GM19099 (cell line): ENCODE measurements around the gene AK4.

Experiments used
- POLR2A ChIP-seq: IDR thresholded peaks from 3 replicates; pipeline ENCODE4 v1.6.1; 2011; ENCODE audit warnings: low read depth; ENCODE audit not compliant: insufficient read length; ENCODE audit errors: extremely low read depth

Gene AK4

DNA sequence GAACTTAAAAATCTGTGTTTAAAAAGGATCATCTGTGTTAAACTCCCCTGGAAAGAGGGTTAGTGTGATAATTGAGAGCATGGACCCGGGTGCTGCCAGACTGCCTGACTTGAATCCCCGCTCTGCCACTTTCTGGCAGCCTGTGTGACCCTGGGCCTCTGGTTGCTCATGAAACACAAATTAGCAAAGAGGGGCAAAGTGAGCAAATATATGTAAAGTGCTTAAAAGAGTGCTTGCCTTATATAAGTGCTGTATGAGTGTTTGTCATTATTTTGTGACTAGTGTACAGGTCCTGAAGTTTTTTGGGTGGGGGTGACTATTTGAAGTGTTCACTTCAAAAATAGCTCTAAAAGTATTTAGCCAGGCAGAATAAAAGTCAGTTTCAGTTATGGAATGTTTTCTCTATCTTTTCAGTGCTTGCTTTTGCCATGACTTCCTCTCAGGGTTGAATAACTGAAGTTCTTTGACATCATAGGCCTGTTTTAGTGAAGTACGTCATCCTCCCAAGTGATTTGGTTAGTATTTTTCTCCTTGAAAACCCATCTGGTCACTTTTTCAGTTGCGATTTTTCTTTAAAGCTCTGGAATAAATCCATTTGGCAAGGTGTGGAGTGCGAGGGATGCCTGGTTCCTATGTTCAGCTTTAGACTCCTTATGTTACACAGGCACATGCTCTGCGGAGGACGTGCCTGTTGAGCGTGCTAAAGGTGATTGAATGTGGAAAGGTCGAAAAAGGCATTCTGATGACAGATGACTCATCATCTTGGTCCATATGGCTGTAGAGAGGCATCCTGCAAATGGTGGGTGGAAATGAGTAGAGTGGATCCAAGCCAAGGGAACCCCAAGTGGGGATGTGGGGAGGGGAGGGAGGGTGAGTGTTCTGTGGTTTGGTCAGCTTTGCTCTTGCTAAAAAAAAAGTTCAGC lies 47.8 kb downstream of the AK4 start:
- no peak for TF ChIP-seq POLR2A

DNA sequence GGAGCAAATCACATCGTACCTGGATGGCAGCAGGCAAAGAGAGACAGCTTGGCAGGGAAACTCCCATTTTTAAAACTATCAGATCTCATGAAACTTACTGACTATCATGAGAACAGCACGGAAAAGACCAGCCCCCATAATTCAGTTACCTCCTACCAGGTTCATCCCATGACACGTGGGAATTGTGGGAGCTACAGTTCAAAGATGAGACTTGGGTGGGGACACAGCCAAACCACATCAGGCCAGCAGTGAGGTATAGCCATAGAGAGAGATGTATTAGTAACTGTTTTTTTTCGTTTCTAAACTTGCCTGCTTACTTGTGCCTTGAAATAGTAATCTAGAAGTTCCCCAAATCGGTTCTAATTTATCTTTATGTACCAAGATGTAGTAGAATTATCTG lies 48.9 kb downstream of the AK4 start:
- no peak for TF ChIP-seq POLR2A

DNA sequence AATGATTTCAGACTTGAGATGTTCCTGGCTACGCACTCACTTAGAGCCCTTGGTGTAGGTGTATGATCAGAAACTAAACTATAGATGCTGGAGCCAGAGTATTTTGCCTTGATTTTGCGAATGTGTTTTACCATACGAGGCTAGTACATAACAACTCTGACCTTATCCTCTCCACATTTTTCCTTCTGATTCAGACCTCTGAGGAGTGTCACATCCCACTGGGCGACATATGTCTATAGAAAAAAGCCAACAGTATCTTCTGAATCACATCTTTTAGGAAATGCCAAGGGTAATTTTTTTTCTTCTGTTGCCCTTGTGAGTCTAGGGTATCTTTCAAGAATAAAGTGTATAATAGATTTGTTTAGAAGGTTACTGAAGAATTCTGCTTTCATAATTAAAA lies 49.6 kb downstream of the AK4 start:
- no peak for TF ChIP-seq POLR2A

DNA sequence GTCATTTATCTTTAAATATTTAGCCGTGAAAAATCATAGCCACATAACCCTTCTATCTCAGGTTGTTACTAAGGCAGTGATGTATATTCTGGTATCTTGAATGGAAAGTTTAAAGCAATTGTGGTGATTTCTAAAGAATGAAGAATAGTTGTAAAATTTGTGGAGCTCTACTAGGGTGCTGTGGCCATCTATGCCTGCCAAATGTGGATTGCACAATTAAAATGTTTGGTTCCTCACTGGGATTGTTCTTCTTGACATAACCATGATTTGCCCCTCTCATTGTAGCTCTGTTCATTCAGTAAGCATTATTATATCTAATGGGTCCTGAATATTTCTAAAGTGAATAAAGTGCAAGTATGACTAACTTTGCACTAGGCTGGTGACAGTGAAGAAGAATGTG lies 50.1 kb downstream of the AK4 start:
- no peak for TF ChIP-seq POLR2A

DNA sequence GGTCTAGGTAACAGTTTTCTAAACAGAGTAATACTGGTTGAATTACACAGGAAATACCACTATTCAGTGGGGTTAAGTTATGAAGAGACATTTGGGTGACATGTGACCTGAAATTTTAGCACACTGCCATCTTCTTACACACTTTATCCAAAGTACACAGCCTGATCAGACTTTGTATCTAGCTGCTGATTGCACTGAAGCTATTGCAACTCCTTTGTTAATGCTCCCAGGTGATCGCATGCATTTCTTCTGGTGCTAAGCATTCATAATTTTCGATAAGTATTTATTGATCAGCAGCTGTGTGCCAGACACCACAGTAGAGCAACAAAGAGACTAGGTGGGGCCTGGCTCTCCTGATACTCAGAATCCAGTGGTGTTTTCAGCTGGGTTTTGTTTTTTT lies 52.4 kb downstream of the AK4 start:
- TF ChIP-seq POLR2A, result no peak

DNA sequence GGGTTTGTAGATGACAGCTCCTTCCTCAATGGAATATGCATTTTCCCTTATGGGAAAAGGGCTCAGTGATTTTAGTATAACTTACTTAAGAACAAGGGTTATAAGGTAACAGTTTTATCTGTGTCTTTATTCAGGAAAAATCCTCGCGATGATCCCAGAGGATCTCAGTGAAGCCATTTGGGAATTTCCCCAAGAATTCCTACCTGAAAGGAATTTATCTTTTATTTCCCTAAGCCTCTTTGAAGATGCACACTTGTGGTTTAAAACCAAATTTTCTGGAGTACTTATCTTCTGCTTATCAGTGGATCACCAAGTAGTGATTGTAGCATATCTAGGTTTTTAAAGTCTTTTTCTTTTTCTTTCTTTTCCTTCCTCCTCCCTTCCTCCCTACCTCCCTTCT lies 58.8 kb downstream of the AK4 start:
- no peak for TF ChIP-seq POLR2A

DNA sequence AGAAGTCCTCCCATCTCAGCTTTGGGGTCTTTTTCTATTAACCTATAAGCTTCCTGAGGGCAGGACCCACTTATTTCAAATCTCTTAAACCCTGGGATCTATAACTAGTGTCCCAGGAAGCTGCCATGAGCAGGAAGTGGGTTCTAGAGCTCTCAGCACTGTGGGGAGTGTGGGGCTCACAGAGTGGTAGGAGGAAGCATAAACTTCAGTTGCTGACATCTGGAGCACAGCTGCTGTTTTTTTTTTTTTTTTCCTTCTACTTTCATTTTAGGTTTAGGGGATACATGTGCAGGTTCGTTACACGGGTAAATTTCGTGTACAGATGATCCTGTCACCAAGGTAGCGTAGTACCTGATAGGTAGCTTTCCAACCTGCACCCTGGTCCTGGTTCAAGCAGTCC lies 59.3 kb downstream of the AK4 start:
- no peak for TF ChIP-seq POLR2A

DNA sequence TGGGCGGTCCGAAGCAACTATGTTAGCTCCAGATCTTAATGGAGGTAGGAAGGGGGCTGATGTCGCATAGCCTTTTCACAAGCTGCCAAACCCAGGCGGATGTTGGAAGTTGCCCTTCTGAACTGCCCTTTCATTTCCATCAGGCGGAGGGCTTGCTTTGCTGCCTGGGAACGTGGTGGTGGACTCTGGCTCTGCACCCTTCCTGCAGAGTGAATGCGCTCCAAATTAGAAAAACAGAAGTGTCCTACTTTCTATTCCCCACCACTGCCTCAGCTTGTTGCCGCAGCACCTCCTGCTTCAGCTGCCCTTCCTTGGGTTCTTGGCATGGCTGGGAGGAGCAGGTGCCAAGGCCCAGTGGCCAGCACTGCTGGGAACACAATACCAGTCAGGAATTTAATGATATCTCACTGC lies 60.6 kb downstream of the AK4 start:
- no peak for TF ChIP-seq POLR2A

DNA sequence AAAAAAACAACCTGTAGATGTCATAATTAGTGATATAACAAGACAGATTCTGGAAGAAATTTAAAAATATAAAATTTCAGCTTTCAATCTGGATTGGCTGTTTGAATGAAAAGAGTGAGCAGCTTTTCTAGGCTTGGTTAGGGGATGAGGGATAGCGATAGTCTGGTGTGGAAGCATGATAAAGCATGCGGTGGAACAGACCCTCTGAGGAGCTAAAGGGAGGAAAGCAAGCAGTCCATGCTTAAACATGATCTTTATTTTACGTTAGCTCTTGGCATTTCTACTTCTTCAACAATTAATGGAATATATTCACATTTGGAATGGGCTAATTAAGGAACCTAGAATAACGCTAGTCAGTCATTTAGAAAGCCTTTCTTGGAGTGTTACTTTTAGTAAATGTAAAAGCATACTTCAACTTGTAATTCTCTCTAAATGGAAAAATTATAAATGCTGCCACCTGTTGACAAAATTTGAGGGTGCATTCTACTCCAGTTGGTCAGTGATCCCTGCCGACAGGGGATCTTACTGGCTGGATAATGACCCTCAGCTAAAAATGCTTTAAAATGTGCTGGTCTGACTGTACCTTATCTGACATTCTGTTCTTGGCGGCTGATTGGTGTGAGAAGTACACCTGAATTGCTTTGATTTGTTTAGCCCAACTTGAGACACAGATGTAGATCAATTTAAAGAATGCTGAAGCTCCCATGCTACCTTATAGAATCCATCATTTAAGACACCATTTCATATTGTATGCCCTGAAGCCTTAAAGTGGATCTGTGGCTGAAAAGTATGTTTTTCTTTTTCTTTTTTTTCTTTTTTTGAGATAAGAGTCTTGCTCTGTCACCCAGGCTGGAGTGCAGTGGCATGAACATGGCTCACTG lies 61.2 kb downstream of the AK4 start:
- TF ChIP-seq POLR2A, result no peak

DNA sequence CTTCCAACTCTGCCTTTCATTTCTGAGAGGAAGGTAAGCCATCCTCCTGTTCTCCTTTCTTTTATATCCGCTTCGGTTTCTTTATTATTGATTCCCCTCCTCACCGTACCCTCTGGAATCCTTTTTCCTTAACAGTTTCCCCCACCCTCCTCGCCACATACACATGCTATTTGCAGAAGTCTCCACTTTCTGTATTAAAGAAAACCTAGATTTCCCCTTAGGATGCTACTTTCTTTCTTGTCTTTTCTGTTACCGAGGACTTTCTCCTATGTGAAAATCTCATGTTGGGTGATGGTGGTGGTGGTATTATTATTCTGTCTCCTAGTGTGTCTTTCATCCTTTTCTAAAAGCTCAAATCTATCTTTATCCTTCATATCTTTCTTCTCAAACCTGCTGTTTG lies 62.3 kb downstream of the AK4 start:
- no peak for TF ChIP-seq POLR2A

DNA sequence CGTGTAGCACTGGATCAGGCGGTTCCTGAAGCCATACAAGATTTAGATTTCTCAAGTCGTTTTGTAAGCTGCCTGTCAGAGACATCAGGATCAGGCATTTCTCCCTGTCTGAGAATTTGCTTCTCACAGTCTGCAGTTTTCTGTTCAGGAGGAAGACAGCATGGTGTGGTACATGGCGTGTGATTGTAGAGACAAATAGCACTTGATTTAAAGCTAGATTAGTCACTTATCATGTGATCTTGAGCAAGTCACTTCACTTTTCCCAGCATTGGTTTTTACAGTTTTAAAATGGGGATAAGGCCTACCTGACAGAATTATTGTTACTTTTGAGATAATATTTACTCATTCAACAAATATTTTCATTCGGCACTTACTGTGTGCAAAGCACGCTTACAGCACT lies 63.3 kb downstream of the AK4 start:
- TF ChIP-seq POLR2A, result no peak

DNA sequence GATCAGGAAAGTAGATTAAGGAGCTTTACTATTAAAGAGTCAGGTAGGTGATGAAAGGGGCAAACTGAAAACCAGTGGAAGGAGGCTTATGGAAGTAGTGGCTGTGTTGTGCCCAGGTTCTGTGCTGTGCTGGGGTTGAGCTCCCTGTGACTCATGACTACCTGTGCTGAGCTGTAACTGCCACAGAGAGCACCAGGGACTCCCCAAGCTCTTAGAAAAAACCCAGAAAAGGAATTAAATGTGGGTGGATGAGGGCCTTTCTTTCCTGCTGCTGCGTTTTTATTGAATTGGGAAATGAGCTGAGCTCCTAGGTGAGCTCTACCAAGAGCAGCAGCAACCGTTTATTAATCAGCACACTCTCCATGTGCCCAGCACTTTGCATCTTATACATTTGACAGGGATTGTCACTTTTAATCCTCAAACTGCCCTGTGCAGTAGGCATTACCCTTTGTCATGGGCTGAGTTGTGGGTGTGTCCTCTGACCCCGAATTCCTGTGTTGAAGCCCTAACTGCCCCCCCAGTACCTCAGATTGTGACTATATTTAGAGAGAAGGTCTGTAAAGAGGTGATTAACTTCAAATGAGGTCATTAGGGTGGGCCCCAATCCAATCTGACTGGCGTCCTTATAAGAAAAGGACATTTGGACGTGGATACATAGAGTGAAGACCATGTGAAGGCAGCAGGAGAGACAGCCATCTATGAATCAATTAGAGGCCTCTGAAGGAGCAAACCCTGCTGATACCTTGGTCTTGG lies 65.4 kb downstream of the AK4 start:
- TF ChIP-seq POLR2A, result no peak

DNA sequence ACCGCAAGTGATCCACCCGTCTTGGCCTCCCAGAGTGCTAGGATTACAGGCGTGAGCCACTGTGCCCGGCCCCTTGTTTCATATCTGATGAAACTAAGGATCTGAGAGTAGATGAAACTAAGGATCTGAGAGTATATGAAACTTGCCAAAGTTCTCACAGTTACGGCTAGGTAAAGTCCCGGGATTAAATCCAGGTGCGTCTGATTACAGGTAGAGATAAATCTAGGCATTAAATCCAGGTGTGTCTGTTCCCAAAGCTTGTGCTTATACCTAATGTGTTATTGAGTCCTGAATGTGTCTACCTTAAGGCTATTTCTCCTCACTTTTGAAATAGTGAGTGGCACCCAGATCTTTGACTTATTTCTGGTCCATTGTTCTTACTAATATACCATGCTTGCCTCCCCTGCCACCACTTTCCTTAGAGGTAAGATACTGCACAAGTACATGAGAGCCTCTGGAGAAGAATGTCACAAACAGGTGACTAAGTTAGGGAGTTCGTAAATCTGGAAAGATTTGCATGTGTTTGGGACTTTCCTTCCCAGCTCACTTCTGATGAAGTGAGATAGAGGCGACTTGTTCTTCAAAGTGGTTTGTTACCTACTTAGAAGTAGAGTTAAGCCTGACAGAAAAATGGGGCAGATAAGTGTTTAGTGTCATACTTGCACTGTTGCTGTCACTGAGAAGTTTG lies 66.5 kb downstream of the AK4 start:
- TF ChIP-seq POLR2A, result no peak

DNA sequence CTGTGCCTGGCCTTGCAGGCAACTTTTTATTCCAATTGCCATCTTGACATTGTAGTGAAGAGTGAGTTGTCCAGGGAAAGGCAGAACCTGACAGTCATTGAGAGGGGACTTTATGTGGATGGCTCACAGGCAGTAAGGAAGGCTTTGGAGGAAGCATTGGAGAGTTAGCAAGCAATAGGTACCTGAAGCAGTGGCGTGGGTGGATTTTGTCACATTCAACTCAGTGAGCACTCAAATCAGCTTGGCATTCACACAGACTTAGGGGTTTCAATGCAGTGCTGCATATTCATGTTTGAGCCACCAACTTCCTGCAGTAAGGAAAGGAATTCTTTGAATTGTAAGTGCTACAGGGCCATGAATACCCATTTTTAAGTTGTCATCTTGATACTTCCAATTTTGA lies 69.0 kb downstream of the AK4 start:
- TF ChIP-seq POLR2A, result no peak

DNA sequence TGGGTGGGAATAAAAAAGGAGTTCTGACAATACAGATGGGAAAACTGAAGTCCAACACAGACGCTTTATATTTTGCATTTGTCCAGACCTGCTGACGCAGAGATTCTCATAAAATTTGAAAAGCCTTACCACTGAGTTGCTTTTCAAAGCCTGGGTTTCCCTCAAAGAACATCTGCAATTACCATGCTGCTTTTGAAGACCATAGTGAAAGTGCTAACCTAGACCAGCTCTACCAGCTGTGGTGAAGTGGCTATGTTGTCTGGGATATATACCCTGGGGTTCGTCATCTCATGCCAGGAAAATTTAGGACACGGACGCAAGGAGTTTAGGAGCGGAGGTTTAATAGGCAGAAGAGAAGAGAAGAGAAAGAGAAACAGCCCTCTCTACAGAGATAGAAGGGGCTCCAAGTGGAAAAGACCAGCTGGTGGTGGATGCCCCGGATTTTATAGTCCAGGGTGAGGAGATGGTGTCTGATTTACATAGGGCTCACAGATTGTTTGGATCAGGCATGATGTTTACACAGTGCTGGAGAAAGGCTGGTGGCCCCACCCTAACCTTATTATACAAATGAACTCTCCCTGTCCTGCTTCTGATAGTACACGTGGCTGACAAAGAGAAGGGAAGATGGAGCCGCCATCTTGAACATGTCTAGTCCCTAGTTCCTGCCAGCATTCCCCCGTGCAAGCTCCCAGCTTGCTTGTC lies 73.8 kb downstream of the AK4 start:
- no peak for TF ChIP-seq POLR2A
